HG03139 (cell line): ENCODE data around the gene PTPRCAP.
"Not testable (repeated sequence)": the region's sequence is repeated elsewhere in the genome, so short reads cannot be mapped to it uniquely, and the experiment has no call there.

ENCODE experiments used
- ATAC-seq: cut with Tn5 transposase; IDR thresholded peaks from one replicate; pipeline ENCODE4 v1.9.1; 2021; ENCODE audit not compliant: unreplicated experiment

PTPRCAP gene

DNA sequence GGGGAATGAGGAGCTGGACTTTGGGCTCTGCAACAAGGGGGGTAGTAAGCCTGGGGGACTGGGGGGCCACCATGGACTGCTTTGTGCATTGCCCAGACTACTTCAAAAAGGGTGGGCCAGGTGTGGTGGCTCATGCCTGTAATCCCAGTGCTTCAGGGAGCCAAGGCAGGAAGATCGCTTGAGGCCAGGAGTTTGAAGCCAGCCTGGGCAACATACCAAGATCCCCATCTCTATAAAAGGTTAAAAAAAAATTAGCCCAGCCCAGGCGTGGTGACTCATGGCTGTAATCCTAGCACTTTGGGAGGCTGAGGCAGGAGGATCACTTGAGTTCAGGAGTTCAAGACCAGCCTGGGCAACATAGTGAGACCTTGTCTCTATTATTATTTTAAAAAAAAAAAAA lies 28.0 kb upstream of the PTPRCAP start:
- ATAC-seq, result not testable (repeated sequence)

DNA sequence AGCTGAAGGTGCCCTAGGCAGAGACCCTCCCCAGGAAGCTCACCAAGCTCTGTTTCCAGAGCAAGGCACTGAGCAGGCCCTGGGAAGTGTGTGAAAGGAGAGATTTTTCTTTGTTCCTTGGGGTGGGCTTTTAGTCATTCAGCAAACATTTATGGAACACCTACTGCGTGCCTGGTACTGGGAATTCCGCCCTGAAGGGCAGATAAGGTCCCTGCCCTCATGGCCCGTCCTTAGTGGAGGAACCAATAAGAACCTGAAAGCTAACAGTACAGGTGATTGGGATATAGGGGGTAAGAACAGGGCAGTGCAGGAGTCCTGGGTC lies 27.7 kb upstream of the PTPRCAP start:
- no peak for ATAC-seq

DNA sequence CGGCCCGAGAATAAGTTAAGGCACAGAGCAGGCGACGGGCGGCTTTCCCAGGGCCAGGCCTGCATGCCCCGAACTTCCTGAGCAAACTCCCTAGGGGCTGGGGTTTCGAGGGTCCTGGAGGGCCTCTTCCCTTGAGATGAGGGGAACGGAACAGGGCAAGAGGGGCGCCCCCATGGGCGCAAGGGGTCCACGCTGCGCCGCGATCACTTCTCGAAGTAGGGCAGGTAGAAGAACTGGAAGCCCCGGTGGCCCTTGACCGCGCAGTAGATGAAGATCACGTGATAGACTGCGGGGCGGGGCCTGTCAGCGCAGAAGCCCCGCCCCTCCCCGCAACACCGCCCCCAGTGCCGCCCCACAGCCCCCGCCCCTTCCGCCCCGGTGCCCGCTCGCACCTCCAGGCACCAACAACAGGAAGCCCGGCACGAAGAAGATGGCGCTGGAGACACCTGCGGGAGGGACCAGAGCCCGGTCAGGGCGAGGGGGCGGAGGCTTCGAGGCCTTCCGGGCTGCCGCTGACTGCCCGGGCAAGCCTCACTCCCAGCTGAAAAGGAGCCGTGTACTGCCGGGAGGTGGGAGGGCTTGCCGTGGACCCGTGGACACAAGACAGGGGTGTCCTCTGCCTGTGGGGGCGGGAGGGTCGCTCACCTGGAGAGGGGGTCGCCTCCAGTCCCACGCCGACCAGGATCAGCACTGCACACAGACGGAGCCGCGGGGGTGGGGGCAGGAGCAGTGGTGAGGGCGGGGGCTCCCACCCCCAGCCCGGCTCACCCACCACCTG lies 27.1 kb upstream of the PTPRCAP start:
- ATAC-seq, result peak; percentile 43

DNA sequence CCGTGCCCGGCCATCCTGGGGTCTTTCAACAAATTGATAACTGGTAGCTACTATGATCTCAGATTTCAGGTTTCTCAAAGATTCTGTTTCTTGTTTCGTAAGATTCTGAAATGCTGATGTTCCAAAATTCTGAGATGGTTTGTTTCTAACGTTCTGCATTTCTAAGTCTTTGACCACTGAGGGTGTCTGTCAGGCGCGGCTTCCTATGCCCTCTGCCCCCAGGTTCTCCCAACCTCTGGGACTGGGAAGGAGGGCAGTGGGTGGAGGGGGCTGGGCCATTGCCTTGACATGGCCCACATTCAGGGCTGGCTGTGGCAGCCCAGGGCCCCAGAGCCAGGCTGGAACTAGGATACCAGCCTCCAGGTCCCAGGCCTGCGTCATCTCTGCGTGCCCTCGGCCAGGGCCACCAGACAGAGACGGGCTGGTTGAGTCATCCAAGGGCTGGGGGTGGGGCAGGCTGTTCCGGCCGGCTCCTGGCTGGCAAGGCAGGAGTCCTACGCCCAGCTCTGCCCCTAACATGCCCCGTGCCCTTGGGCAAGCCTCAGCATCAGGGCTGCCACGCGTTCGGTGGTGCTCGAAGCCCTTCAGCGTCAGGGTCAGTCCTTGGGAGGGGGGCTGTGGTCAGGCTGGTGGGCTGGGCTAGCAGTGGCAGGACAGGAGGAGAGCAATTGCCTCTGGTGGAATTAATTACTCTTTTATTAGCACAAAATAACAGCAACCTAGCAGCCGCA lies 26.4 kb upstream of the PTPRCAP start:
- no peak for ATAC-seq

DNA sequence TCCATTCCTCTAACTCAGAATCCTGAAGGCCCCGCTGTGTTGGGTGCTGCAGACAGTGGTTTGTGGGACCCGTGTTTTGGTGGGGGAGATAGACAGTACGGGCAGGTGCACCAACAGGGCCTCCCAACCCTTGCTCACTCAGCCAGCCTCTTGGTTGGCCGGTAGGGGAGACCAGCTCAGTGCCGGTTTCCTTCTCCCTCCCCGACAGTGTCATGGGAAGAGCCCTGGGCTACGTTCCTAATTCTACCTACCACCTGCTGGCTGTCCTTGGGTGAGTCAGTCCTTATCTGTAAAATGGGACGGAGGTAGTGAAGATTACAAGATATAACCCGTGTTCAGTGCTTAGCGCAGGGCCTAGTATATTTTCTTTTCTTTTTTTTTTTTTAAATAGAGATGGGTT lies 25.7 kb upstream of the PTPRCAP start:
- no peak for ATAC-seq

DNA sequence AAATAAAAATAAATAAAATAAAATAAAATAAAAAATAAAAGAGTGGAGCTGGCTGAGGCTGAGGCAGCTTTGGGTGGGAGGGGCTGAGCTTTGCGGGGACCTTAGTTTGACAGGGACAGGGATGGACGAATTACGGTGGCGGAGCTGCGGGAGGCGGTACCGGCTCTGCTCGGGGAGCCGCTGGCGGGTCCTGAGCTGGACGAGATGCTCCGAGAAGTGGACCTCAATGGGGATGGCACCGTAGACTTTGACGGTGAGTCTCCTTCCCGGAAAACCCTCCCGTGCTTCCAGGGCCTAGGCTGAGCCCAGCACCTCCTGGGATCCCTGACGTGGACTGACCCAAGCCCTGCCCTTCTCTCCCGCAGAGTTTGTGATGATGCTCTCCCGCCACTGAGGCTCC lies 20.8 kb upstream of the PTPRCAP start:
- no peak for ATAC-seq

DNA sequence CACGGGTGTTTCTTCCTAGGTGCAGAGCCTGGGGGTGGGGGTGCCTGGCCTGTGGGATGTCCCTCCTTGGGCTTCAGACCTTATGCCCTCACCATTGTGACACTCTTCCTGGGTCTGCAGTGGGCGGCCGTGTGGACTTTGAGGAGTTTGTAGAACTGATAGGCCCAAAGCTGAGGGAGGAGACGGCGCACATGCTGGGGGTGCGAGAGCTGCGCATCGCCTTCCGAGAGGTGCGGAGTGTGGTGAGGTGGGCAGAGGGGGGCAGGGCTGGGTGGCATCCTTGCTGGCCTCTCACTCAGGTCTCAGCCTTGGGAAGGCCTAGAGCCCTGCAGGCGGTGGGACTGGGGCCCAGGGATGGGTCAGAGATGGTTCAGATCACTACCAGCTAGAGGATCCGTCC lies 20.0 kb upstream of the PTPRCAP start:
- no peak for ATAC-seq

DNA sequence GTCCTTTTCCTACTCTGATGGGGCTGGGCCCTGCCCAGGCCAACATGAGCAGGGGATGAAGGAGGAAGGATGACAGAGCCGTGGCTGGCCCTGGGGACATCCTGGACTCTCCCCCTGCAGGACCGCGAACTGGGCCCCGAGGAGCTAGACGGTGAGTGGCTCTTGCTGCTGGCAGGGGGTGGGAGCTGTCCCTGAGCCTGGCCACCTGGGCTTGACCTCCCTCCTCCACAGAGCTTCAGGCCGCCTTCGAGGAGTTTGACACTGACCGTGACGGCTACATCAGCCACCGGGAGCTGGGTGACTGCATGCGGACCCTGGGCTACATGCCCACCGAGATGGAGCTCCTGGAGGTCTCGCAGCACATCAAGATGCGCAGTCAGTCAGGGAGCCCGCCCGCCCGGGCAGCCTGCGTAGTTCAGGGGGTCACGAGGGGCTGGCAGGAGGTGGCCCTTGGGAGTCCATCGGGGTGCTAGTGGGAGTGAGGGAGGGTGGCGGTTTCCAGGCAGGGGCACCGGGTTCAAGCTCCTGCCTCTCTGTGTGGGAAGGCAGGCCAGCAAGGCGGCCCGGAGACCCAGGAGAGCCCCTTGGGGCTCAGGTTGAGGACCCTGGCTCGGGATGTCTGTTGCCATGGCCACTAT lies 18.7 kb upstream of the PTPRCAP start:
- ATAC-seq, result no peak

DNA sequence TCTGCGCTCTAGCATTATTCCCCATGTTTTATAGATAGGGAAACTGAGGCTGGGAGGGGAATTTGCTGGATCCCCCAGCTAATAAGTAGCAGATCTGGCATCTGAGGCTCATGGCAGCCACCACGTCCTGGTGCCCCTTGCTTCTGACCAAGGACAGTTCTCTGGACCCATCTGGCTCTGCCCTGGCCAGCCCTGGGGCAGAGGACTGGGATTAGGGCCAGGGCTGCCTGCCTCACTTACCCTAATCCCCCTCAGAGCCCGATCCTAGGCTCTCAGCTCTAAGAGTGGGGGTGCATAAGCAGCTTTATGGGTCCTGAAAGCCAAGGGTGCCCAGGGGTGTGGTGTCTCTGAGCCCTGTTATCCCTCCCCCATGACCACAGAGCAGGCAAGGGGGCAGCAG lies 17.6 kb upstream of the PTPRCAP start, which contains the start of gene CABP4:
Gene CABP4, plus strand, starts transcription at position 301 of the 400 bp plus-strand sequence. Its CDS starts 70 bp downstream, at position 371.
- ATAC-seq, result no peak

DNA sequence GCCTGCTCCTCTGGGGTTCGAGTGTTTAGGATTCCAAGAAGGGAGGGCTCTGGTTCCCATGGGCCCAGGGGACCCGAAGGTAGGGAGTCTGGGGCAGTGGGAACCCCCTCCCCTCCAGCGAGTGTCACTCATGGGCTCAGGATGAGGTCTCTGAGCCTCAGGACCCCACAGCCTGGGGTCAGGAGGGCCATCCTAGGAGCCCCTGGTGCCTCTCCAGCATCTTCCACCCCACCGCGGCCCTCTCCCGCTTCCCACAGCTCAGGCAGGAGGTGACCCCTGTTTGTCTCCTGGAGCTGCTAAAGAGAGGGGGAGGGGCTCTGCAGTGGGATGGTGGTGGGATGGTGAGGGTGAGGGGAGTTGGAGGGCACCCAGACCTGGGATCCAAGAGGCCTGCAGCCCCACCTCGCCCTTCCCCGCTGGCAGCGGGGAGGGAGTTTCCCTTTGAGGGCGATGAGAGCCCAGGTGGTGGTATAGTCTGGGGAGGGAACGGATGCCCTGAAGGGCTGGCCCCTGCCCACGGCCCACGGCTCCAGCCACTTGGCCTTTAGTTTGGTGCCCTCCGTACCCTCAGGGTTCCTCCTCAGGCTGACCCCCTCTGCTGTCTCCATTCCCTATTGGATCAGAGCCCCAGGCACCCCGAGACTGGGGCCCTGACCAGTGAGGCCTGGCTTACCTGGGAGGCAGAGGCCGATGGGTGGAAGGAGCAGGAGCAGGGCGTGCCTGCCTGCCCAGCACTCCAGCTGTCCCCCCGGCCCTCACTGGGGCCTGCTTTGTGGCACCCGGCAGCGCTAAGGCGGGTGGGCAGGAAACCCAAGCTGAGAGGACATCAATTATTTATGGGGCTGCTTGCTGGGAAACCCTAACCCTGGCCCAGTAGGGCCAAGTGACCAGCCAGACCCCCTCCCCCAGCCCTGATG lies 16.6 kb upstream of the PTPRCAP start:
- no peak for ATAC-seq

DNA sequence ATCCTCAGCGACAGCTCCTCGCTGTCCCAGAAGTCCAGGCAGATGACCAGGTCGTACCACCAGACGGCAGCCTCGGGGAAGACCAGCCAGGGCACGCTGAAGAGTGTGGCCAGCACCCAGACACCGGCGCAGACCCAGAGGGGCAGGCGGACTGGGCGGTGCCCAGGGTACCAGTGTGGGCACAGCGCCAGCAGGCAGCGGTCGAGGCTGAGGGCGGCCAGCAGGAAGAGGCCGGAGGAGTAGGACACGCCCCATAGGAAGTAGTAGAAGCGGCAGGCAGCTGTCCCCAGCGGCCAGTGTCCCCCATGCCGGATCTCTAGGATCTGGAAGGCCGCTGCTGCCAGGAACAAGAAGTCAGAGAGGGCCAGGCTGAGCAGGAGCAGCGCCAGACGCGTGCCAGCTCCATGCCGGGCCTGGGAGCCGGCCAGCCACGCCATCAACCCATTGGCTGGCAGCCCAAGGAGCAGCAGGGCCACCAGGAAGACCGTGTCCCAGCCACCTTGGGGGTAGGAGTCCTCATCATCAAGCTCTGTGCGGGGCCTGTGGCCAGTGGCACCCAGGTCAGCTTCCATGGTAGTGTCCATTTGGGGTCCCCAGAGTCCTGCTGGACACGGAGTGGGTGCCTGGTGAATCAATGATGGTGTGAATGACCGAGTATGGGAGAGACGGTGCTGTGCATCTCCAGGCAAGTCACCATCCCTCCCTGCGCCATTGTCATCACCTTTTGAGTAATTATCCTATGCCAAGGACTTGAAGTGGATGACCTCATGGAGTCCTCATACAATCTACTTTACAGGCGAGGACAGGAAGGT lies 14.9 kb upstream of the PTPRCAP start, which contains the start of gene GPR152:
Gene GPR152, minus strand, starts transcription at position 589 of the 812 bp plus-strand sequence. Its CDS starts 5 bp downstream, at position 584.
- no peak for ATAC-seq

DNA sequence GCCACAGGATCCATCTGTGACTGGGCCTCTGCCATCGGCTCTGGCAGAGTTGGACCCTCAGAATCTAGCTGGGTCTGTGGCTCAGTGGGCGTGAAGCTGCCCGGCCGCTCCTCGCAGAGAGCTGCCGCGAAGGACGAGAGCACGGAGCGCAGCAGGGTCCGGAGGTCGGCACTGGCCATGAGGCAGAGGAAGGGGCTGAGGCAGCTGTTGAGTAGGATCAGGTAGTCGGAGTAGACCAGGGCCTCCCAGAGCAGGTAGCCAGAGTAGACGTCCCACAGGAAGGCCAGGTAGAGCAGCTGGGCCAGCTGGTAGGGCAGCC lies 14.1 kb upstream of the PTPRCAP start:
- no peak for ATAC-seq

DNA sequence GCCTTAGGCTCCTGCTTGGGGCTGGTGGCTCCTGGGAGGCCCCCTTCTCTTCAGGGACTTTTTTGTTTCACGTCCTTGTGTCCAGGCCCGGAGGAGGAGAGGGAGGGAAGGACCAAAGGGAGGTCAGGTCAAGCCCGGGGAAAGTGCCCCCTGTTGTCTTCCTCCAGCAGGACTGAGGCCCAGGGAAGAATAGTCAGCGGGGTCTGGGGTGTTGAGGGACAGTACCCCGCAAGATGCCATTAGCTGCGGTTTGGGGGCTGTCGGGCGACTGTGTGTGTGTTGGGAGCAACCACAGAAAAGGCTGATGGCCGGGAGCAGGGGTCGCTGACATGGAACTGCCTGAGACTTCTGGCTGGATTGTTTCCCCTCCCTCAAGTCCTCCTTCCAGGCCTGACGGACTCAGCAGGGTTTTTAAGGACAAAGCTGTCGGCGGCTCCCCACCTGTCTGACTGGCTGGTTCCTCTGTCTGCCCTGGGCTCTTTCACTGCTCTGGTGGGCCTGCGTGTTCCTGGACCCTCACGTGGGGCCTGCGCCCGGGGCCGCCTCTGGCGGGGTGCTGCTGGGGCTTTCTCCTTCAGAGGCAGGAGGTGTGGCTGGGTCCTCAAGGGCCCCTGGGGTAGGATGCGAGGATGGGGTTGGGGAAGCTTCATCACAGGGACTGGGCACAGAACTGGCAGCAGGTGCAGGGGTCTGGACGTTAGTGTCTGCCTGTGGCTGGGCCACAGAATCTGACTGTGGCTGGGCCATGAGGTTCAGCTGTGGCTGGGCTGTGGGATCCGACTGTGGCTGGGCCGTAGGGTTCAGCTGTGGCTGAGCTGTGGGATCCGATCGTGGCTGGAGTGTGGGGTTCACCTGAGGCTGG lies 13.5 kb upstream of the PTPRCAP start:
- ATAC-seq, result no peak

DNA sequence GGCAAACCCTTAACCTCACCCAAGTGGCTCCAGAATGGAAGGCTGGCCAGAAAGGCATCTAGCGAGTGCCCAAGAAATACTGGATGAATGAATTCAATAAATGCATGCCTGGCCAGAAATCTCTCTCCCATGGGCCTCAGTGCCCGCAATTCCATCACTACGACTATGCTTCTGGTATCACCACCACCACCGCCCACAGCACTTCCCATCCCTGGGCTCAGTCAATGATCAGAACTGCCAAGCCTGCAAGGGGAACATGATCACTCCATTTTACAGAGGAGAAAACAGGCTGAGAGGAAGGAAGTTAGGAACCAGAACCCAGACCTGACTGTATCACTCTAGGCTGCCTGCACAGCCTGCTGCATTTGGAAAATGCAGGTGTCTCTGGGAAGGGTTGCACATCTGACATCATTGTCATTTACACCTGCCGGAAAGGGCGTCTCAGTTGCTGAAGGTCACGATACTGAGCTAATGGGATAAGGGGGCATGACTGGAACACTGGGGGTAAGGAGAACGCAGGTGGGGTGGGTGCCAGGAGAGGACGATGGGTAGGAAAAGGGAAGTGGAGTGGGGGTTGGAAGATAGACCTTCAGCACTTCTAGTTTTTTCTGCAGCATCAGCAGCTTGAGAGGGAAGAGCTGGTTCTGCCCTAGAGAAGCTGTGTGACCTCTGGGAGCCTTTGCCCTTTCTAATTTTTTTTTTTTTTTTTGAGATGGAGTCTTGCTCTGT lies 11.8 kb upstream of the PTPRCAP start:
- no peak for ATAC-seq

DNA sequence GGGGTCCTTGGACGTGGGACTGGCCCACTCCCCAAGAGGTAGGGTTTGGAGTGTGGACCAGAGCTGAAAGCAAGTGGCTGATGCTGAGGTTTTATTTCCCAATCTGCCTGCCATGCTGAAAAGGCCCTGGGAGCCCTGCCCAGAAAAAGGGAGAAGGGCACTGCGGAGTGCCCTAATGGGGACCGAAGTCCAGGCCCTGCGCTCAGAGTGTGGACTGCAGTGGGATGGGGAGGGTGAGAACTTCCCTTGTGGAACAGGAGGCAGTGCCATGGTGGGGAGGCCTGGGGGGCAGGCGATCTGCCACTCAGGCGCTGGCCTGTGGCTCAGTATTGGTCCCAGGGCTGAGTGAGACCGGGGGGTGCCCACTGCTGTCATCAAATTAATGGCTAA lies 10.7 kb upstream of the PTPRCAP start:
- ATAC-seq, result no peak

DNA sequence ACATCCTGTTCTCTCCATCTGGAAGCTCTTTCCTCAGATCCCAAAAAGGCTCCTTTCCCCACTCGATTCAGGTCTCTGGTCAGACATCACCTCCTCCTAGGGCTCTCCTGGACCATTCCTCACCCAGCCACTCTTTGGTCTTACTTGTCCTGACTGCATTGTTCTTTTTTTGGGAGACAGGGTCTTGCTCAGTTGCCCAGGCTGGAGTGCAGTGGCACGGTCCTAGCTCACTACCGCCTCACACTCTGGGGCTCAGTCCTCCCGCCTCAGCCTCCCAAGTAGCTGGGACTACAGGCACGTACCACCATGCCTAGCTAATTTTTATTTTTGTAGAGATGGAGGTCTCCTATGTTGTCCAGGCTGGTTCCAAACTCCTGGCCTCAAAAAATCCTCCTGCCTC lies 8.0 kb upstream of the PTPRCAP start:
- no peak for ATAC-seq

DNA sequence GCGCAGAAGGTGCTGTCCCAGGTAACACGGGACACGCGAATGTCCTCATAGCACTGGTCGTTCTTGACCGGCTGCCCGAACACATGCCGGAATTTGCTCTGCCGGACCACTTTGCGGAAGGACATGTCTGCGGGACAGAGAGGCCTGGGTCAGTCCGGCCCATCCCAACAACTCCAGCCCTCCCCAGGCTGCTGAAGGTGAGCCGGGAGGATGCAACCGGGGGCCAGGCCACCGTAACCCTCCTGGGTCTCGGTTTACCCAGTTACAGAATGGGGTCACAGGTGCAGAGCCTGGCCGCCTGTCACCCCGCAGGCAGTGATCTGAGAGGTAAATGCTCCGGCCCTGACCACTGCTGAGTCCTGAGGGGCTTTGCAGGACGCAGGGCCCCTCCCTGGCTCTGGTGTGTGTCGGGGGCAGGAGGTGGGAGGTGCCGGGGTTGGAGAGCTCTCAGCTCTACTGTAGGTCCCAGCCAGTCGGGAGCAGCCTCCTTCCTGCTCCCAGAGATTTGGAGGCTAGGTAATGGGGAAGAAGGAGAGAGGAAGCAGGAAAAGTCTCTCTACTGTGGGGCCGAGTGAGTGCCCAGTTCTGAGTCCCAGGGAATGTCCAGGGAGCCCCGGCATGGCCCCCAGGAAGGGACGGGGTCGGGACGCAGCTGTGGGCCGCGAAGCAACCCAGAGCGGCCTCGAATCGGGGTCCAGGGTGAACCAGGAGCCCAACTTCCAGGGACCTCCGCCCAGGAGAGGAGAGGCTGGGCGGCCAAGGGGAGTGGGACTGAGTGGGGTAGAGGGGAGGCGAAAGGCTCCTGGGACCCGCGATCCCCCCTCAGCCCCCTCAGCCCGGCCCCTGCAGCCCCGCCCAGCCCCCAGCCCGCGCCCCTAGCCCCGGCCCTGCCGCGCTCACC lies 5.3 kb upstream of the PTPRCAP start:
- no peak for ATAC-seq
